Fibroblast of skin of left quadriceps (primary cell): ENCODE measurements around the gene FBXO31.

Experiments
- DNase-seq, 2 experiments: peaks; one replicate each; pipeline ENCODE4 v3.0.0-alpha.2; 2013; ENCODE audit warnings: low read depth in 2 of 2

FBXO31 gene

GRCh38 chr16:87278191-87279093 lies 105.1 kb downstream of the FBXO31 start:
- peak; percentile 45 to 46 for DNase-seq
